Fibroblast of lung (primary cell): Measurements from ENCODE around the gene ME1.

ENCODE experiments used
- EZH2 ChIP-seq: IDR thresholded peaks from 2 replicates; pipeline ENCODE4 v1.5.1; 2012; ENCODE audit warnings: low read length, control low read depth, mild to moderate bottlenecking; ENCODE audit errors: missing control alignments
- TF ChIP-seq, protein P1 (sequence below), 2 donors: IDR thresholded peaks in 1 of 2; conservative IDR thresholded peaks in 1 of 2; 1 replicate in 1 of 2; 2 replicates in 1 of 2; pipeline ENCODE4 v1.5.1; 2011 to 2012; ENCODE audit warnings: low read length in 2 of 2, control low read depth in 1 of 2, inconsistent platforms in 1 of 2, low read depth in 1 of 2, mild to moderate bottlenecking in 1 of 2

GRCh38 chr6:83193747-83194566 is 236.9 kb downstream of the ME1 start:
- TF ChIP-seq, protein P1, sequence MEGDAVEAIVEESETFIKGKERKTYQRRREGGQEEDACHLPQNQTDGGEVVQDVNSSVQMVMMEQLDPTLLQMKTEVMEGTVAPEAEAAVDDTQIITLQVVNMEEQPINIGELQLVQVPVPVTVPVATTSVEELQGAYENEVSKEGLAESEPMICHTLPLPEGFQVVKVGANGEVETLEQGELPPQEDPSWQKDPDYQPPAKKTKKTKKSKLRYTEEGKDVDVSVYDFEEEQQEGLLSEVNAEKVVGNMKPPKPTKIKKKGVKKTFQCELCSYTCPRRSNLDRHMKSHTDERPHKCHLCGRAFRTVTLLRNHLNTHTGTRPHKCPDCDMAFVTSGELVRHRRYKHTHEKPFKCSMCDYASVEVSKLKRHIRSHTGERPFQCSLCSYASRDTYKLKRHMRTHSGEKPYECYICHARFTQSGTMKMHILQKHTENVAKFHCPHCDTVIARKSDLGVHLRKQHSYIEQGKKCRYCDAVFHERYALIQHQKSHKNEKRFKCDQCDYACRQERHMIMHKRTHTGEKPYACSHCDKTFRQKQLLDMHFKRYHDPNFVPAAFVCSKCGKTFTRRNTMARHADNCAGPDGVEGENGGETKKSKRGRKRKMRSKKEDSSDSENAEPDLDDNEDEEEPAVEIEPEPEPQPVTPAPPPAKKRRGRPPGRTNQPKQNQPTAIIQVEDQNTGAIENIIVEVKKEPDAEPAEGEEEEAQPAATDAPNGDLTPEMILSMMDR (conservative IDR thresholded peaks at IDR 0.05 in 1 of 2, IDR thresholded peaks at IDR 0.05 in 1 of 2; ENCODE audit: low read depth in 1 of 2, low read length in 2 of 2) = no peak
- TF ChIP-seq EZH2 = no peak
